ENCODE data around the gene RASGRF2. TPM values are rescaled to one million over a fixed set of nuclear protein-coding genes. Genes with fewer than 3 reads are reported as not detected.
A peak's percentile ranks its signal among the peaks of the same experiment; 100 is the strongest.

Gene RASGRF2
- total RNA-seq, 1 donor from 2014 or later, result 2.5 TPM

DNA sequence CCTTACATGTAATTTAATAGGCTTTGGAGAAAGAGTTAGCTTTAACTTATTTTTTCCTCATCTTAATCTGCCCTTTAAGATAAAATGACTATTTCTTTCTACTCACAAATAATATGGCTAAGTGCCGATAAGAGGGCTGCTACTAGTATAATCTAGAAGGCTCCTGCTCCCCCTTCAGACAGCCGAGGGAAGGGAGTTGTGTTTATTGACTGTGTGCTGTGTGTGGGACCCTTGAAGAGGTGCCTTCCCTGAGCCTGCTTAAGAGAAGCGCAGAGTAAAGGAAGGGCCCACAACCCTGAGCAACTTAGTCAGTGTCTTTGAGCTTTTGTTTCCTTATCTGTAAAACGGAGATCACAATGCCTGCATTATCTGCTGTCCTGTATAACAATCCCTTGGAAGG, 244.9 kb downstream of the RASGRF2 start:
- Mint-ChIP-seq H3K27me3 (ENCODE audit: unreplicated experiment) (peaks cover 2% of the 10 kb centered on the region), H3K27ac (ENCODE audit: unreplicated experiment) (no peak overlapping the region), H3K4me1 (ENCODE audit: unreplicated experiment) (no peaks in the 10 kb centered on the region), H3K36me3 (ENCODE audit: low read depth, unreplicated experiment) (no peaks in the 10 kb centered on the region), H3K4me3 (ENCODE audit: unreplicated experiment) (no peak overlapping the region), H3K9me3 (ENCODE audit: unreplicated experiment) (no peaks in the 10 kb centered on the region)
- no peak for DNase-seq (ENCODE audit: low spot score)
- TF ChIP-seq, protein P1, sequence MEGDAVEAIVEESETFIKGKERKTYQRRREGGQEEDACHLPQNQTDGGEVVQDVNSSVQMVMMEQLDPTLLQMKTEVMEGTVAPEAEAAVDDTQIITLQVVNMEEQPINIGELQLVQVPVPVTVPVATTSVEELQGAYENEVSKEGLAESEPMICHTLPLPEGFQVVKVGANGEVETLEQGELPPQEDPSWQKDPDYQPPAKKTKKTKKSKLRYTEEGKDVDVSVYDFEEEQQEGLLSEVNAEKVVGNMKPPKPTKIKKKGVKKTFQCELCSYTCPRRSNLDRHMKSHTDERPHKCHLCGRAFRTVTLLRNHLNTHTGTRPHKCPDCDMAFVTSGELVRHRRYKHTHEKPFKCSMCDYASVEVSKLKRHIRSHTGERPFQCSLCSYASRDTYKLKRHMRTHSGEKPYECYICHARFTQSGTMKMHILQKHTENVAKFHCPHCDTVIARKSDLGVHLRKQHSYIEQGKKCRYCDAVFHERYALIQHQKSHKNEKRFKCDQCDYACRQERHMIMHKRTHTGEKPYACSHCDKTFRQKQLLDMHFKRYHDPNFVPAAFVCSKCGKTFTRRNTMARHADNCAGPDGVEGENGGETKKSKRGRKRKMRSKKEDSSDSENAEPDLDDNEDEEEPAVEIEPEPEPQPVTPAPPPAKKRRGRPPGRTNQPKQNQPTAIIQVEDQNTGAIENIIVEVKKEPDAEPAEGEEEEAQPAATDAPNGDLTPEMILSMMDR (IDR thresholded peaks at IDR 0.05; ENCODE audit: unreplicated experiment), result no peak

DNA sequence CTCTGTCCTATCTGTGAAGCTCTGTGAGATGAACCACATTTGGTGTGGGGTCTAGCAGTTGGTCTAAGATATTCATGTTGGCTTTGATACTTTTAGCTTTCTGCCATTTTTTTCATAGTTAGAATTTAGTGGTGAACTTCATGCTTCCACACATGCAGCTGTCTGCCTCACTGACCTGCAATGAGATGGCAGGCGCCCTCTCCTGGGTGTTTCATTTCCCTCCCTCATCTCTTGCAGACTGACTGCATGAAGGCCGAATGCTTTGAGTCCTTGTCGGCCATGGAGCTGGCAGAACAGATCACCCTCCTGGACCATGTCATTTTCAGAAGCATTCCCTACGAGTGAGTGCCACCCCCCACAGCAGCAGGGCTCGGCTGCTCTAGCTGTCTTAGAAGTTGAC, 246.8 kb downstream of the RASGRF2 start:
- Mint-ChIP-seq H3K9me3 (ENCODE audit: unreplicated experiment) (no peaks in the 10 kb centered on the region), H3K4me1 (ENCODE audit: unreplicated experiment) (no peaks in the 10 kb centered on the region), H3K36me3 (ENCODE audit: low read depth, unreplicated experiment) (no peaks in the 10 kb centered on the region), H3K27ac (ENCODE audit: unreplicated experiment) (no peak overlapping the region), H3K27me3 (ENCODE audit: unreplicated experiment) (peaks cover 5% of the 10 kb centered on the region), H3K4me3 (ENCODE audit: unreplicated experiment) (no peak overlapping the region)
- DNase-seq (ENCODE audit: low spot score), result peak; percentile 34
- TF ChIP-seq, protein P1 (IDR thresholded peaks at IDR 0.05; ENCODE audit: unreplicated experiment), result no peak

DNA sequence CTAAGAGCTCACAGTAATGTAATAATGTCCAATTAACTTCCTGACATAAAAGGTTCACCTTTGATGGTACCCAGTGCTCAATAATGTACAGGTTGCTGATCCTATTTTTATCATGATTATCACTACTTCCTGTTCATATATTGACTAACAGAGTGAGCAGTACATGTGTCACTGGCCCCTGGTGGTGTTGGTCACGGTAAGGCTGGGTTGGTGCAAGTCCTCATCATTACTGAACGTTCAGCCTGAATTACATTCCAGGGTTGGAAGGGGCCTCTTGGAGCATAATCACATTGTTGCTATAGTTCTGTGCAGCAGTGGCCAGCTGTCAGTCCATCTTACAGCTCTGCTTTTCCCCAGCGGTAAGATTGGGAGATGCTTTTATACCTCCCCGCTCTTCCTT, 248.7 kb downstream of the RASGRF2 start:
- Mint-ChIP-seq H3K9me3 (ENCODE audit: unreplicated experiment) (no peaks in the 10 kb centered on the region), H3K27me3 (ENCODE audit: unreplicated experiment) (peaks cover 5% of the 10 kb centered on the region), H3K4me3 (ENCODE audit: unreplicated experiment) (no peak overlapping the region), H3K27ac (ENCODE audit: unreplicated experiment) (no peak overlapping the region), H3K36me3 (ENCODE audit: low read depth, unreplicated experiment) (no peaks in the 10 kb centered on the region), H3K4me1 (ENCODE audit: unreplicated experiment) (no peaks in the 10 kb centered on the region)
- no peak for DNase-seq (ENCODE audit: low spot score)
- TF ChIP-seq, protein P1 (IDR thresholded peaks at IDR 0.05; ENCODE audit: unreplicated experiment), result no peak

DNA sequence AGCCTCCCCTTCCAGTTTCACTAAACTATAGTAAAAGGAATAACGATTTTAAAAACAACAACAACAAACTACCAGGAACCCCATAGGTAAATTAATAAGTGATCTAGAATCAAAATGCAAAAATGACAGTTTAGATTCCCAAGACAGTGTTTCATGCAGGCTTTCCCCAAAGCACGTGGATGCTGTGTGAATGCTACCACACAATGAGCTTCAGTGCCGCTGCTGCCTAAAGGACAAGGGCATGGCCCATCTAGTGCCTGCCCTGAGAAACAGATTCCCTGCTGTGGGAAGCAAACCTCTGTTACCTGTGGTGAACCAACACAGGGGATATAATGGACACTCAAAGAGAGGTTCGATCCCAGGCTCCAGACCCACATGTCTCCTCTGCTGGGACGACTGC, 249.2 kb downstream of the RASGRF2 start:
- H3K9me3 Mint-ChIP-seq (ENCODE audit: unreplicated experiment), result no peaks in the 10 kb centered on the region
- no peak overlapping the region for H3K4me3 Mint-ChIP-seq (ENCODE audit: unreplicated experiment)
- DNase-seq (ENCODE audit: low spot score), result no peak
- H3K27ac Mint-ChIP-seq (ENCODE audit: unreplicated experiment), result no peak overlapping the region
- no peaks in the 10 kb centered on the region for H3K36me3 Mint-ChIP-seq (ENCODE audit: low read depth, unreplicated experiment)
- peaks cover 5% of the 10 kb centered on the region for H3K27me3 Mint-ChIP-seq (ENCODE audit: unreplicated experiment)
- TF ChIP-seq, protein P1 (IDR thresholded peaks at IDR 0.05; ENCODE audit: unreplicated experiment), result no peak
- H3K4me1 Mint-ChIP-seq (ENCODE audit: unreplicated experiment), result no peaks in the 10 kb centered on the region

DNA sequence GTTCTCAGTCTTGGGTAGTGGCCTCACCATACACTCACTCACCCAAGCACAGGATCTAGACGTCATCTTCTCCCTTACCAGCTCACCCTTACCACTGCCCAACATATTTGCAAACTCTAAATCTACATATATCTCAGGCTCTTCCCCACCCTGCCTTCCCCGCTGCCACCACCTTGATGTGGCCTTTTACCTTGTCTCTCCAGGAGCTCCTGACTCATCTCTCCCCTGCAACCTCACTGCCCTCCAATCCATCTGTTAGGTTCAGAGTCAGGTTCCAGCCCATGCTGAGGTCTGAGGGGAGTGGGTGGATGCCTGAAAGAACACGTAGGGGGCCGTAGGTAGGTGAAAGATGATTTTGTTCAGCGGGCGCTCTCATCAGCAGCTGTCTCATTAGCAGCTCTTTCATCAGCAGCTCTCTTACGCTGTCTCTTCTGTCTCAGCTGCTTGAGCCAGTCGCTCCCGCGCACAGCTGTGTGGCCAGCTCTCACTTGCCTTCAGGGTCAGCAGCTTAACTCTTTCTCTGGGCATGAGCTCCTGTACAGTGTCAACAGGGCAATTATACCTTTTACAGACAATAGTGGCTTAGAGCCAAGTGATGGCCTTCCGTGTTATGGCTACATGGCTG, 249.8 kb downstream of the RASGRF2 start:
- no peaks in the 10 kb centered on the region for H3K36me3 Mint-ChIP-seq (ENCODE audit: low read depth, unreplicated experiment)
- no peak overlapping the region for H3K4me3 Mint-ChIP-seq (ENCODE audit: unreplicated experiment)
- TF ChIP-seq, protein P1 (IDR thresholded peaks at IDR 0.05; ENCODE audit: unreplicated experiment), result no peak
- H3K27me3 Mint-ChIP-seq (ENCODE audit: unreplicated experiment), result peaks cover 5% of the 10 kb centered on the region
- H3K27ac Mint-ChIP-seq (ENCODE audit: unreplicated experiment), result no peak overlapping the region
- no peaks in the 10 kb centered on the region for H3K4me1 Mint-ChIP-seq (ENCODE audit: unreplicated experiment)
- DNase-seq (ENCODE audit: low spot score), result no peak
- H3K9me3 Mint-ChIP-seq (ENCODE audit: unreplicated experiment), result no peaks in the 10 kb centered on the region
